Measurements from ENCODE around the gene ITGB6. TPM values are rescaled to one million over a fixed set of nuclear protein-coding genes. Genes with fewer than 3 reads are reported as not detected.

ITGB6 gene
- total RNA-seq, 1 experiment from 2014 or later = 7.2 TPM

DNA sequence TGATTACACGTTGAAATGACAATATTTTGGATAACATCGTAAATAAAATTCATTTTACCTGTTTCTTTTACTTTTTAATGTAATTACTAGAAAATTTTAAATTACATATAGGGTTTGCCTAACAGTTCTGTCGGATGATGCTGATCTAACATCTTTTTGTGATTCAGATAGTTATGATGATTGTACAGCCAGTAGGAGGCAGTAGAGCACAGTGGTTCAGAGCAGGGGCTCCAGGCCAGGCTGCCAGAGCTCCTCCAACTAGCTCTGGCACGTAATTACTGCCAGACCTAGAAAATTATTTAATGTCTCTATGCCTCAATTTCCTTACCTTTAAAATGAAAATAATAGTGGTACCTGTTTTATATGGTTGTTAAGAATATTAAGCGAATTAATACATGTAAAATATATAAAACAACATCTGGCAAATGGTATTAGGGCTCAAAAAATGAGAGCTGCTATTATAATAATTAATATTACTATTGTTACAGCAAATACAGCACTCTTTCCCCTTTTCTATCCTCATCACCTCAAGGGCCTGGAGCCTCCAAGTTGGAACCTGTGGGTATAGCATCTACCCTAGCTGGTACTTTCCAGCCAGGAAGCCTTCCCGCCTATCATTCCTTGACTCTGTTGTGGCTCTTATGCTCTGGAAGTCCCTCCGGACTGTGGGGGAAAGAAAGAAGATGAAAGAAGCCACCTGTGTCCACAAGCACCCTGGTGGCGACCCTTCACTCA lies 90.0 kb downstream of the ITGB6 start:
- Histone ChIP-seq H3K36me3 (ENCODE audit: low read depth, low read length) (no peaks in the 10 kb centered on the region), H3K27me3 (ENCODE audit: low read length) (no peaks in the 10 kb centered on the region), H3K4me3 (ENCODE audit: low read length) (no peak overlapping the region), H3K27ac (ENCODE audit: low read length) (no peak overlapping the region), H4K20me1 (ENCODE audit: low read length) (no peaks in the 10 kb centered on the region), H3K9me2 (replicated peaks; ENCODE audit: low read length) (no peaks in the 10 kb centered on the region), H3K9ac (ENCODE audit: low read length) (no peak overlapping the region), H3K4me1 (ENCODE audit: insufficient read depth, low read length) (peaks cover 7% of the 10 kb centered on the region; the same call in 1 of the 2 replicates), H2AFZ (ENCODE audit: low read length) (no peak overlapping the region), H3K4me2 (ENCODE audit: low read length) (no peak overlapping the region), H3F3A (ENCODE audit: low read length, unreplicated experiment) (no peaks in the 10 kb centered on the region), H3K79me2 (ENCODE audit: low read length) (no peaks in the 10 kb centered on the region), H3K9me3 (ENCODE audit: low read length) (no peaks in the 10 kb centered on the region)
- no peak for TF ChIP-seq EZH2phosphoT487 (IDR thresholded peaks at IDR 0.05; ENCODE audit: borderline replicate concordance, low read length)
- TF ChIP-seq, protein P1, sequence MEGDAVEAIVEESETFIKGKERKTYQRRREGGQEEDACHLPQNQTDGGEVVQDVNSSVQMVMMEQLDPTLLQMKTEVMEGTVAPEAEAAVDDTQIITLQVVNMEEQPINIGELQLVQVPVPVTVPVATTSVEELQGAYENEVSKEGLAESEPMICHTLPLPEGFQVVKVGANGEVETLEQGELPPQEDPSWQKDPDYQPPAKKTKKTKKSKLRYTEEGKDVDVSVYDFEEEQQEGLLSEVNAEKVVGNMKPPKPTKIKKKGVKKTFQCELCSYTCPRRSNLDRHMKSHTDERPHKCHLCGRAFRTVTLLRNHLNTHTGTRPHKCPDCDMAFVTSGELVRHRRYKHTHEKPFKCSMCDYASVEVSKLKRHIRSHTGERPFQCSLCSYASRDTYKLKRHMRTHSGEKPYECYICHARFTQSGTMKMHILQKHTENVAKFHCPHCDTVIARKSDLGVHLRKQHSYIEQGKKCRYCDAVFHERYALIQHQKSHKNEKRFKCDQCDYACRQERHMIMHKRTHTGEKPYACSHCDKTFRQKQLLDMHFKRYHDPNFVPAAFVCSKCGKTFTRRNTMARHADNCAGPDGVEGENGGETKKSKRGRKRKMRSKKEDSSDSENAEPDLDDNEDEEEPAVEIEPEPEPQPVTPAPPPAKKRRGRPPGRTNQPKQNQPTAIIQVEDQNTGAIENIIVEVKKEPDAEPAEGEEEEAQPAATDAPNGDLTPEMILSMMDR (conservative IDR thresholded peaks at IDR 0.05; ENCODE audit: low read depth, low read length) = peak; percentile 91
- TF ChIP-seq EZH2 (IDR thresholded peaks at IDR 0.05; ENCODE audit: low read length, unreplicated experiment) = no peak
- ATAC-seq (peak; percentile 92), DNase-seq (peak; percentile 86)
- CTCF ChIA-PET = interaction anchor here (0.6 to 1.5 kb wide), 7 partner anchors 14 to 894 kb away, joined by 3 to 10 read pairs (median 6); no protein-coding TSS in a partner anchor
- BruUV-seq (replicated peaks) = no TSS peak
- POLR2A ChIA-PET (ENCODE audit: unreplicated experiment) = interaction anchor here (0.6 kb wide), 1 partner anchor 846 kb away, joined by 3 read pairs; no protein-coding TSS in a partner anchor
- intact Hi-C loops (cut with micrococcal nuclease) = loop anchor here (1.0 to 5.0 kb wide), 6 partner anchors 95 to 884 kb away; no protein-coding TSS in a partner anchor

DNA sequence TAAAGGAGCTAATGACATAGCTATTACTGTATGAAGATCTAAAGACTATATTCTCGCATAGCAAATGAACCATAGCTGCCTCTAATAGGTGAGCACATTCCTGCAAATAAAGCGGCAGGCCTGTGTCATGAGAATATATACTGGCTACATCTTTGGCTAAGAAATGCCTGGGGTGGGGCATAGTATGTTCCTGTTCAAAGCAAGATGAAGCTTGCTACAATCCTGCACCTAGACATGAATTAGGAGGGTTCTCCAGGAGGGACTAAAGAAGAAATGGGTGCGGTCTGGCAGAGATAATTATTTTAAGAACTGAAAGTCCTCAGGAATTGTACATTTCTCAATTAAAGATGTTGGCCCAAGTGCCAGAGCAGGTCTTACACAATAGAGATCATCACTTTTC lies 90.8 kb downstream of the ITGB6 start:
- Histone ChIP-seq H4K20me1 (ENCODE audit: low read length) (no peaks in the 10 kb centered on the region), H3K27ac (ENCODE audit: low read length) (no peak overlapping the region), H3K9ac (ENCODE audit: low read length) (no peak overlapping the region), H3K4me3 (ENCODE audit: low read length) (no peak overlapping the region), H3K79me2 (ENCODE audit: low read length) (no peaks in the 10 kb centered on the region), H3K9me3 (ENCODE audit: low read length) (no peaks in the 10 kb centered on the region), H3K27me3 (ENCODE audit: low read length) (no peaks in the 10 kb centered on the region), H2AFZ (ENCODE audit: low read length) (no peak overlapping the region), H3K9me2 (replicated peaks; ENCODE audit: low read length) (no peaks in the 10 kb centered on the region), H3K4me2 (ENCODE audit: low read length) (no peak overlapping the region), H3K4me1 (ENCODE audit: insufficient read depth, low read length) (peaks cover 7% of the 10 kb centered on the region; the same call in 1 of the 2 replicates), H3K36me3 (ENCODE audit: low read depth, low read length) (no peaks in the 10 kb centered on the region), H3F3A (ENCODE audit: low read length, unreplicated experiment) (no peaks in the 10 kb centered on the region)
- ChIA-PET POLR2A (ENCODE audit: unreplicated experiment) (no interaction called here), CTCF (interaction anchor here (0.7 to 1.5 kb wide), 2 partner anchors 105 to 323 kb away, joined by 3 to 4 read pairs; no protein-coding TSS in a partner anchor)
- ATAC-seq = no peak
- intact Hi-C loops (cut with micrococcal nuclease) = no loop called here
- DNase-seq = no peak
- BruUV-seq (replicated peaks) = no TSS peak
- TF ChIP-seq EZH2 (IDR thresholded peaks at IDR 0.05; ENCODE audit: low read length, unreplicated experiment) (no peak), EZH2phosphoT487 (IDR thresholded peaks at IDR 0.05; ENCODE audit: borderline replicate concordance, low read length) (no peak)
- TF ChIP-seq, protein P1 (conservative IDR thresholded peaks at IDR 0.05; ENCODE audit: low read depth, low read length) = no peak

DNA sequence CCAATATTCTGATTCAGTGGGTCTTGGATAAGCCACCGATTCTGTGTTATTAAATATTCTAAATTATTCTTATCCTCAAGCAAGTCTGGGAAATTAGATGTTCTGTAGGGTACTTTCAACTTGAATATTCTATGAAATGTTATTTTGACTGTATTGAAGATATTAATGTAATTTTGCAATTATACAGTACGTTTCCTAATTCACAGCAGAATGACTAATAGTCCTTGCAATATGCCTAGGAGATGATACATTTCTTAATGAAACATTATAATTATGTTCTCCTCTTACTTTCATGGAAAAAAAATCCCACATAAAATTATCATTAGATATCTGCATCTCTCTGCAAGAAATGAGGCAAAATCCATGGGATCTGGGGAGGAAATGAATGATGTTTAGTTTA lies 91.4 kb downstream of the ITGB6 start:
- Histone ChIP-seq H2AFZ (ENCODE audit: low read length) (no peak overlapping the region), H4K20me1 (ENCODE audit: low read length) (no peaks in the 10 kb centered on the region), H3K4me1 (ENCODE audit: insufficient read depth, low read length) (peaks cover 7% of the 10 kb centered on the region; the same call in 1 of the 2 replicates), H3K9me2 (replicated peaks; ENCODE audit: low read length) (no peaks in the 10 kb centered on the region), H3K27me3 (ENCODE audit: low read length) (no peaks in the 10 kb centered on the region), H3F3A (ENCODE audit: low read length, unreplicated experiment) (no peaks in the 10 kb centered on the region), H3K9me3 (ENCODE audit: low read length) (no peaks in the 10 kb centered on the region), H3K4me3 (ENCODE audit: low read length) (no peak overlapping the region), H3K4me2 (ENCODE audit: low read length) (no peak overlapping the region), H3K79me2 (ENCODE audit: low read length) (no peaks in the 10 kb centered on the region), H3K27ac (ENCODE audit: low read length) (no peak overlapping the region), H3K9ac (ENCODE audit: low read length) (no peak overlapping the region), H3K36me3 (ENCODE audit: low read depth, low read length) (no peaks in the 10 kb centered on the region)
- BruUV-seq (replicated peaks) = no TSS peak
- POLR2A ChIA-PET (ENCODE audit: unreplicated experiment) = no interaction called here
- intact Hi-C loops (cut with micrococcal nuclease) = no loop called here
- ATAC-seq = no peak
- CTCF ChIA-PET = interaction anchor here (0.7 kb wide), 1 partner anchor 324 kb away, joined by 4 read pairs; no protein-coding TSS in a partner anchor
- no peak for DNase-seq
- no peak for TF ChIP-seq EZH2 (IDR thresholded peaks at IDR 0.05; ENCODE audit: low read length, unreplicated experiment)
- no peak for TF ChIP-seq EZH2phosphoT487 (IDR thresholded peaks at IDR 0.05; ENCODE audit: borderline replicate concordance, low read length)
- TF ChIP-seq, protein P1 (conservative IDR thresholded peaks at IDR 0.05; ENCODE audit: low read depth, low read length) = no peak
